Small intestine (tissue), 16 donors: Measurements from ENCODE around the gene RBM14. TPM values are rescaled to one million over a fixed set of nuclear protein-coding genes. Genes with fewer than 3 reads are reported as not detected.

ENCODE experiments used
- DNase-seq, 2 donors: peaks; one replicate each; pipeline versions ENCODE4 v3.0.0 to v3.0.0-alpha.2; 2013
- FAIRE-seq: peaks from 2 replicates; lab custom pipeline; 2012; peaks lifted over from hg19 to GRCh38; lab: Jason Lieb, UNC
- H3K27ac ChIP-seq, 3 donors: one replicate each; pipeline ENCODE4 v1.5.1; 2013; ENCODE audit warnings: low read length in 2 of 3, mild to moderate bottlenecking in 2 of 3, control low read depth in 1 of 3, inconsistent platforms in 1 of 3, low read depth in 1 of 3, moderate library complexity in 1 of 3
- H3K27me3 ChIP-seq, 3 donors: one replicate each; pipeline ENCODE4 v1.6.1; 2013; ENCODE audit warnings: low read length in 3 of 3, inconsistent platforms in 1 of 3; ENCODE audit not compliant: control insufficient read depth in 3 of 3, insufficient read depth in 3 of 3
- H3K36me3 ChIP-seq, 3 donors: one replicate each; pipeline ENCODE4 v1.6.1; 2013; ENCODE audit warnings: low read length in 3 of 3, inconsistent platforms in 1 of 3, low read depth in 1 of 3, mild to moderate bottlenecking in 1 of 3, moderate library complexity in 1 of 3; ENCODE audit not compliant: control insufficient read depth in 3 of 3, insufficient read depth in 2 of 3
- H3K4me1 ChIP-seq, 3 donors: one replicate each; pipeline ENCODE4 v1.6.1; 2013; ENCODE audit warnings: low read length in 2 of 3, inconsistent platforms in 1 of 3, low read depth in 1 of 3, mild to moderate bottlenecking in 1 of 3, moderate library complexity in 1 of 3; ENCODE audit not compliant: control insufficient read depth in 3 of 3, insufficient read depth in 2 of 3
- H3K4me3 ChIP-seq, 3 donors: one replicate each; pipeline ENCODE4 v1.5.1; 2013; ENCODE audit warnings: low read length in 3 of 3, control low read depth in 1 of 3, inconsistent platforms in 1 of 3, low read depth in 1 of 3, mild to moderate bottlenecking in 1 of 3, moderate library complexity in 1 of 3
- H3K9me3 ChIP-seq, 2 donors: one replicate each; pipeline ENCODE4 v1.6.1; 2013; ENCODE audit warnings: low read depth in 1 of 2, low read length in 1 of 2; ENCODE audit not compliant: control insufficient read depth in 2 of 2, insufficient read depth in 1 of 2
- WGBS, 3 donors: extraction: QIAGEN DNeasy Blood & Tissue Kit; methylation state at CpG; one replicate each; pipeline ENCODE4 v1.1.7; 2013; 5-methylcytosine and 5-hydroxymethylcytosine counted together
- long read RNA-seq, 10 donors: transcript quantifications; one replicate each; lab custom pipeline, GENCODE V29; 2026
- polyA plus RNA-seq, 4 donors: library from polyadenylated mRNA; stranded (reverse) in 3 of 4; unstranded in 1 of 4; fragments of 200-250 nt in 3 of 4; fragments of 120-200 nt in 1 of 4; gene quantifications; one replicate each; pipeline versions ENCODE4 v1.2.1 to v1.2.3, GENCODE V29; 2013
- donor health status: healthy with polysubstance abuse.
- donor health status: control.
- donor health status: control.
- donor health status: Bipolar disorder and iron deficiency.
- donor health status: healthy.

Gene RBM14
- 10 to 100 TPM; 17.0 to 63.4 (median 32.6) TPM for polyA plus RNA-seq
- long read RNA-seq, donor 1, transcript RBM14-201 (3 exons, 2,828 nt): major isoform, 6 of 41 reads
- long read RNA-seq, donor 1, partial matches to known transcripts: 34 of 41 reads
- long read RNA-seq, donor 1, other reads (novel, unspliced or antisense): 0 of 41 reads
- long read RNA-seq, donor 2, partial matches to known transcripts: 5 of 9 reads
- long read RNA-seq, donor 2, other reads (novel, unspliced or antisense): 0 of 9 reads
- long read RNA-seq, donor 3, partial matches to known transcripts: 12 of 13 reads
- long read RNA-seq, donor 3, other reads (novel, unspliced or antisense): 0 of 13 reads
- long read RNA-seq, donor 4: 0 reads
- long read RNA-seq, donor 5, partial matches to known transcripts: 7 of 8 reads
- long read RNA-seq, donor 5, other reads (novel, unspliced or antisense): 0 of 8 reads
- long read RNA-seq, donor 6, transcript RBM14-201 (3 exons, 2,828 nt): major isoform, 6 of 24 reads
- long read RNA-seq, donor 6, partial matches to known transcripts: 18 of 24 reads
- long read RNA-seq, donor 6, other reads (novel, unspliced or antisense): 0 of 24 reads
- long read RNA-seq, donor 7: 0 reads
- long read RNA-seq, donor 8, partial matches to known transcripts: 0 of 2 reads
- long read RNA-seq, donor 8, other reads (novel, unspliced or antisense): 0 of 2 reads
- long read RNA-seq, donor 9, partial matches to known transcripts: 0 of 1 reads
- long read RNA-seq, donor 9, other reads (novel, unspliced or antisense): 0 of 1 reads
- long read RNA-seq, donor 10, partial matches to known transcripts: 22 of 24 reads
- long read RNA-seq, donor 10, other reads (novel, unspliced or antisense): 0 of 24 reads

GRCh38 chr11:66616379-66617154, at the start of gene RBM14:
Gene RBM14 (plus strand): TSS chr11:66616630. CDS start chr11:66616721, 91 bp downstream.
- 0 to 1% (median 0%) methylated on average over 90 of the region's 90 CpGs for WGBS, 3 donors
- FAIRE-seq: no peak
- Histone ChIP-seq H3K27me3 (no peaks in the 10 kb centered on the region), H3K36me3 (peaks cover 0 to 15% (median 0%) of the 10 kb centered on the region in 3 donors), H3K9me3 (no peaks in the 10 kb centered on the region), H3K27ac (peak within 1 kb of the TSS; percentile 90 to 99 (median 98)), H3K4me3 (peak within 1 kb of the TSS; percentile 81 to 92 (median 87)), H3K4me1 (peaks cover 0 to 13% (median 3%) of the 10 kb centered on the region in 3 donors)
- DNase-seq: peak; percentile 100

- Histone ChIP-seq H3K27ac (no peak overlapping the region), H3K27me3 (peaks cover 0 to 28% (median 0%) of the 10 kb centered on the region in 3 donors), H3K4me1 (no peaks in the 10 kb centered on the region), H3K9me3 (no peaks in the 10 kb centered on the region), H3K4me3 (peak overlapping the region in 1 of 3 donors; percentile 58), H3K36me3 (peaks cover 0 to 3% (median 0%) of the 10 kb centered on the region in 3 donors)
- FAIRE-seq (no peak), DNase-seq (no peak)
- WGBS, 3 donors: 57 to 63% (median 60%) methylated on average over 15 of the region's 15 CpGs
Measured at GRCh38 chr11:66567787-66568123, 48.7 kb upstream of the RBM14 start.

GRCh38 chr11:66568124-66568916, 48.1 kb upstream of the RBM14 start, which contains the start of gene CTSF:
Gene CTSF (minus strand): TSS chr11:66568606. CDS start chr11:66568486, 120 bp downstream.
- peaks cover 0 to 3% (median 0%) of the 10 kb centered on the region in 3 donors for H3K36me3 ChIP-seq
- H3K4me3 ChIP-seq: peak within 1 kb of the TSS in 1 of 3 donors; percentile 58
- no peak within 1 kb of the TSS for H3K27ac ChIP-seq
- peaks cover 0 to 28% (median 0%) of the 10 kb centered on the region in 3 donors for H3K27me3 ChIP-seq
- no peaks in the 10 kb centered on the region for H3K4me1 ChIP-seq
- H3K9me3 ChIP-seq: no peaks in the 10 kb centered on the region
- FAIRE-seq: no peak
- WGBS, 3 donors: 2 to 5% (median 5%) methylated on average over 54 to 77 of the region's 77 CpGs
- DNase-seq: peak; percentile 70

- H3K9me3 ChIP-seq: no peaks in the 10 kb centered on the region
- no peak overlapping the region for H3K27ac ChIP-seq
- no peak for FAIRE-seq
- no peak for DNase-seq
- peaks cover 0 to 3% (median 0%) of the 10 kb centered on the region in 3 donors for H3K36me3 ChIP-seq
- H3K27me3 ChIP-seq: peaks cover 0 to 28% (median 0%) of the 10 kb centered on the region in 3 donors
- no peaks in the 10 kb centered on the region for H3K4me1 ChIP-seq
- no peak overlapping the region for H3K4me3 ChIP-seq
- WGBS, 3 donors: 84 to 86% (median 85%) methylated on average over 7 of the region's 7 CpGs
Measured at GRCh38 chr11:66569076-66569475, 47.4 kb upstream of the RBM14 start.

- no peaks in the 10 kb centered on the region for H3K9me3 ChIP-seq
- no peak overlapping the region for H3K27ac ChIP-seq
- H3K36me3 ChIP-seq: peaks cover 0 to 3% (median 0%) of the 10 kb centered on the region in 3 donors
- FAIRE-seq (no peak), DNase-seq (no peak)
- WGBS, 3 donors: 56 to 64% (median 58%) methylated on average over 5 of the region's 5 CpGs
- peaks cover 0 to 28% (median 0%) of the 10 kb centered on the region in 3 donors for H3K27me3 ChIP-seq
- H3K4me1 ChIP-seq: no peaks in the 10 kb centered on the region
- no peak overlapping the region for H3K4me3 ChIP-seq
Measured at GRCh38 chr11:66570079-66570849, 46.2 kb upstream of the RBM14 start.

GRCh38 chr11:66570850-66571180, 45.6 kb upstream of the RBM14 start:
- H3K27ac ChIP-seq: no peak overlapping the region
- WGBS, 3 donors: 64 to 77% (median 75%) methylated on average over 2 of the region's 2 CpGs
- no peaks in the 10 kb centered on the region for H3K36me3 ChIP-seq
- DNase-seq (no peak), FAIRE-seq (no peak)
- H3K9me3 ChIP-seq: no peaks in the 10 kb centered on the region
- H3K4me1 ChIP-seq: no peaks in the 10 kb centered on the region
- peaks cover 0 to 28% (median 0%) of the 10 kb centered on the region in 3 donors for H3K27me3 ChIP-seq
- no peak overlapping the region for H3K4me3 ChIP-seq

- FAIRE-seq (no peak), DNase-seq (peak; percentile 60 to 77)
- H3K27me3 ChIP-seq: peaks cover 0 to 5% (median 0%) of the 10 kb centered on the region in 3 donors
- no peak overlapping the region for H3K4me3 ChIP-seq
- H3K27ac ChIP-seq: no peak overlapping the region
- 18 to 19% (median 18%) methylated on average over 25 of the region's 25 CpGs for WGBS, 3 donors
- no peaks in the 10 kb centered on the region for H3K36me3 ChIP-seq
- peaks cover 0 to 3% of the 10 kb centered on the region in 2 donors for H3K9me3 ChIP-seq
- H3K4me1 ChIP-seq: peaks cover 0 to 7% (median 0%) of the 10 kb centered on the region in 3 donors
Measured at GRCh38 chr11:66579017-66579606, 37.3 kb upstream of the RBM14 start.
